H1 (cell line): Measurements from ENCODE around the gene LGR4. TPM values are rescaled to one million over a fixed set of nuclear protein-coding genes. Genes with fewer than 3 reads are reported as not detected.
A peak's percentile ranks its signal among the peaks of the same experiment; 100 is the strongest.

Experiments used
- CTCF ChIA-PET: fragments of 300-600 bp; sonication (Branson Sonifier 250); formaldehyde crosslinking; loops from one replicate; lab custom pipeline; 2021; ENCODE audit not compliant: partially characterized antibody; lab: Charles Lee
- POLR2A ChIA-PET: fragments of 300-600 bp; sonication (Branson Sonifier 250); formaldehyde crosslinking; loops from one replicate; lab custom pipeline; 2021; ENCODE audit warnings: inconsistent platforms; ENCODE audit not compliant: partially characterized antibody; lab: Charles Lee
- DNase-seq, 2 experiments: peaks; one replicate each; pipeline versions ENCODE4 v3.0.0 to v3.0.0-alpha.2; 2010 to 2022; ENCODE audit warnings: low spot score in 2 of 2, low read depth in 1 of 2, mixed read lengths in 1 of 2
- FAIRE-seq: peaks from 2 replicates; lab custom pipeline; 2011; peaks lifted over from hg19 to GRCh38; lab: Jason Lieb, UNC
- H2AFZ ChIP-seq: 2 replicates; pipeline ENCODE4 v1.8.1; 2012; ENCODE audit warnings: low read length, inconsistent platforms
- H2AK5ac ChIP-seq: 2 replicates; pipeline ENCODE4 v1.6.1; 2013; ENCODE audit warnings: low read depth, low read length
- H2BK120ac ChIP-seq: replicated peaks from 2 replicates; pipeline ENCODE3; 2013; ENCODE audit warnings: low read depth, low read length, inconsistent platforms
- H2BK12ac ChIP-seq: 2 replicates; pipeline ENCODE4 v1.6.1; 2013; ENCODE audit warnings: low read depth, low read length
- H2BK15ac ChIP-seq: 2 replicates; pipeline ENCODE4 v1.6.1; 2013; ENCODE audit warnings: low read length
- H2BK20ac ChIP-seq: 2 replicates; pipeline ENCODE4 v1.6.1; 2013; ENCODE audit warnings: low read length
- H2BK5ac ChIP-seq: 2 replicates; pipeline ENCODE4 v1.6.1; 2013; ENCODE audit warnings: low read depth, low read length
- H3K14ac ChIP-seq: 2 replicates; pipeline ENCODE4 v1.6.1; 2013; ENCODE audit warnings: inconsistent platforms; ENCODE audit not compliant: insufficient read length
- H3K18ac ChIP-seq: 2 replicates; pipeline ENCODE4 v1.6.1; 2013; ENCODE audit warnings: low read length; ENCODE audit errors: extremely low read depth
- H3K23ac ChIP-seq: 2 replicates; pipeline ENCODE4 v1.6.1; 2013; ENCODE audit warnings: inconsistent platforms; ENCODE audit not compliant: insufficient read length
- H3K23me2 ChIP-seq: 2 replicates; pipeline ENCODE4 v1.6.1; 2013; ENCODE audit warnings: low read depth, low read length
- H3K27ac ChIP-seq: 2 replicates; pipeline ENCODE4 v1.6.1; 2011; ENCODE audit warnings: low read depth, low read length, inconsistent platforms
- H3K27me3 ChIP-seq, 4 experiments: replicated peaks in 1 of 4; 1 replicate in 1 of 4; 2 replicates in 3 of 4; pipeline versions ENCODE4 v1.6.1 to v1.8.1; 2011 to 2013; ENCODE audit warnings: low read length in 3 of 4, mild to moderate bottlenecking in 3 of 4, inconsistent platforms in 2 of 4, mixed read lengths in 2 of 4, moderate library complexity in 1 of 4; ENCODE audit not compliant: control insufficient read depth in 3 of 4, insufficient read depth in 3 of 4; ENCODE audit errors: extremely low read depth in 1 of 4
- H3K36me3 ChIP-seq, 4 experiments: 2 replicates each; pipeline versions ENCODE4 v1.6.1 to v1.8.1; 2011 to 2013; ENCODE audit warnings: mild to moderate bottlenecking in 4 of 4, low read length in 3 of 4, moderate library complexity in 2 of 4, control low read depth in 1 of 4, inconsistent platforms in 1 of 4; ENCODE audit not compliant: insufficient read depth in 4 of 4, control insufficient read depth in 2 of 4
- H3K4ac ChIP-seq: replicated peaks from 2 replicates; pipeline ENCODE3; 2013; ENCODE audit warnings: low read length, low read depth, mixed read lengths, inconsistent platforms; ENCODE audit not compliant: insufficient read length
- H3K4me1 ChIP-seq, 4 experiments: replicated peaks in 1 of 4; 1 replicate in 1 of 4; 2 replicates in 3 of 4; pipeline versions ENCODE4 v1.6.1 to v1.8.1; 2011 to 2013; ENCODE audit warnings: low read length in 3 of 4, inconsistent platforms in 2 of 4, mixed read lengths in 1 of 4; ENCODE audit not compliant: insufficient read depth in 4 of 4, control insufficient read depth in 3 of 4
- H3K4me2 ChIP-seq, 2 experiments: 2 replicates each; pipeline versions ENCODE4 v1.6.1 to v1.8.1; 2011 to 2013; ENCODE audit warnings: low read depth in 2 of 2, low read length in 2 of 2, control low read depth in 1 of 2, inconsistent platforms in 1 of 2, mild to moderate bottlenecking in 1 of 2; ENCODE audit not compliant: insufficient read depth in 1 of 2
- H3K4me3 ChIP-seq, 4 experiments: fragments of 200-600, 300-600 bp in 1 of 4; sonication (generic), shearing (Covaris generic), sonication (Bioruptor Twin) in 1 of 4; 2 replicates each; pipeline versions ENCODE4 v1.5.1 to v1.8.1; 2011 to 2016; ENCODE audit warnings: low read length in 4 of 4, low read depth in 3 of 4, control low read depth in 2 of 4, inconsistent platforms in 2 of 4, mild to moderate bottlenecking in 2 of 4, mixed read lengths in 1 of 4, moderate library complexity in 1 of 4; ENCODE audit not compliant: insufficient read depth in 2 of 4; ENCODE audit errors: extremely low read depth in 1 of 4
- H3K56ac ChIP-seq: replicated peaks from 2 replicates; pipeline ENCODE3; 2013; ENCODE audit warnings: low read depth, mild to moderate bottlenecking, mixed read lengths, low read length, inconsistent platforms; ENCODE audit not compliant: insufficient read length
- H3K79me1 ChIP-seq: 2 replicates; pipeline ENCODE4 v1.6.1; 2013; ENCODE audit warnings: low read depth, low read length, control low read depth
- H3K79me2 ChIP-seq, 2 experiments: 2 replicates each; pipeline versions ENCODE4 v1.6.1 to v1.8.1; 2012 to 2013; ENCODE audit warnings: low read length in 2 of 2, mild to moderate bottlenecking in 2 of 2, inconsistent platforms in 1 of 2; ENCODE audit not compliant: insufficient read depth in 2 of 2, control insufficient read depth in 1 of 2
- H3K9ac ChIP-seq, 4 experiments: replicated peaks in 1 of 4; 1 replicate in 1 of 4; 2 replicates in 3 of 4; pipeline versions ENCODE4 v1.6.1 to v1.8.1; 2011 to 2013; ENCODE audit warnings: low read depth in 3 of 4, low read length in 3 of 4, control low read depth in 2 of 4, mild to moderate bottlenecking in 2 of 4, moderate library complexity in 2 of 4, inconsistent platforms in 1 of 4; ENCODE audit errors: extremely low read depth in 1 of 4
- H3K9me3 ChIP-seq, 2 experiments: 2 replicates each; pipeline versions ENCODE4 v1.6.1 to v1.8.1; 2012 to 2013; ENCODE audit warnings: mild to moderate bottlenecking in 2 of 2, moderate library complexity in 2 of 2, control low read depth in 1 of 2, inconsistent platforms in 1 of 2, low read depth in 1 of 2, low read length in 1 of 2, mixed read lengths in 1 of 2; ENCODE audit not compliant: insufficient read depth in 2 of 2
- H4K20me1 ChIP-seq, 2 experiments: replicated peaks in 1 of 2; 2 replicates each; pipeline versions ENCODE3 to v1.8.1; 2011 to 2013; ENCODE audit warnings: inconsistent platforms in 2 of 2, low read length in 2 of 2, mild to moderate bottlenecking in 1 of 2; ENCODE audit not compliant: insufficient read depth in 2 of 2, control insufficient read depth in 1 of 2
- H4K5ac ChIP-seq: 2 replicates; pipeline ENCODE4 v1.6.1; 2013; ENCODE audit warnings: low read length, low read depth, mixed read lengths, inconsistent platforms; ENCODE audit not compliant: insufficient read length
- H4K8ac ChIP-seq: 2 replicates; pipeline ENCODE4 v1.8.0; 2013; ENCODE audit warnings: mild to moderate bottlenecking, moderate library complexity, low read length, inconsistent platforms; ENCODE audit not compliant: insufficient read depth; ENCODE audit errors: extremely low read depth
- H4K91ac ChIP-seq: replicated peaks from 2 replicates; pipeline ENCODE3; 2013; ENCODE audit warnings: low read length, mixed read lengths, inconsistent platforms; ENCODE audit not compliant: insufficient read length
- CHD2 ChIP-seq: IDR thresholded peaks from 2 replicates; pipeline ENCODE4 v1.6.1; 2012; ENCODE audit warnings: low read length, improper control_type of control experiment
- SIRT6 ChIP-seq: IDR thresholded peaks from one replicate; pipeline ENCODE4 v1.7.1; 2012; ENCODE audit warnings: low read length, inconsistent platforms
- TEAD4 ChIP-seq: IDR thresholded peaks from 2 replicates; pipeline ENCODE4 v1.6.1; 2012; ENCODE audit warnings: low read depth, low read length, inconsistent platforms, mixed read lengths
- WGBS, 2 experiments: shearing (Covaris generic) in 1 of 2; methylation state at CpG; one replicate each; pipeline versions ENCODE4 v1.1.6 to v1.1.7; 2013 to 2015; ENCODE audit warnings: low lambda C conversion rate in 2 of 2, mixed read lengths in 2 of 2, inconsistent platforms in 1 of 2, low coverage in 1 of 2, missing lambda C conversion rate in 1 of 2; ENCODE audit not compliant: insufficient replicate concordance in 2 of 2, insufficient coverage in 1 of 2, insufficient read length in 1 of 2; ENCODE audit errors: extremely low coverage in 1 of 2, missing lambda C conversion rate in 1 of 2; 5-methylcytosine and 5-hydroxymethylcytosine counted together
- polyA plus RNA-seq, 7 experiments: library from polyadenylated mRNA; depleted of rRNA in 3 of 7; stranded (reverse) in 5 of 7; unstranded in 2 of 7; fragments of >200 nt in 5 of 7; fragments of 200-250 nt in 2 of 7; gene quantifications; 1 replicate in 5 of 7; 2 replicates in 1 of 7; 4 replicates in 1 of 7; pipeline versions ENCODE4 v1.2.1 to v1.2.3, GENCODE V29; 2011 to 2013; ENCODE audit warnings: missing spikeins in 2 of 7, mixed read lengths in 2 of 7
- total RNA-seq: library from RNA; stranded (reverse); fragmentation: NEBNext Ultra II Directional; extraction: Animal tissue kit (Norgen Biotek cat#: 25700); gene quantifications from 2 replicates; pipeline ENCODE4 v1.2.1, GENCODE V29; 2021

The LGR4 gene
- total and polyA plus RNA-seq, 2 of the 8 experiments (the other 6 are each of a cell fraction or from before 2014, with no cell fraction given): 26.6 to 61.7 TPM

- Histone ChIP-seq H3K23me2 (peaks cover 2% of the 10 kb centered on the region; the same call in 1 of the 2 replicates), H3K4ac (no peak overlapping the region), H2BK20ac (no peak overlapping the region), H3K23ac (no peak overlapping the region), H3K27me3 (no peaks in the 10 kb centered on the region), H3K18ac (no peak overlapping the region), H3K9me3 (no peaks in the 10 kb centered on the region), H3K36me3 (peaks cover 0 to 8% (median 0%) of the 10 kb centered on the region in 4 experiments; a peak in 1 of 8 replicates), H3K27ac (no peak overlapping the region), H3K4me3 (no peak overlapping the region), H3K14ac (no peak overlapping the region), H2BK12ac (no peak overlapping the region), H4K8ac (no peak overlapping the region), H2AFZ (no peak overlapping the region), H4K20me1 (no peaks in the 10 kb centered on the region), H4K5ac (no peak overlapping the region), H3K56ac (no peak overlapping the region), H3K9ac (no peak overlapping the region), H3K79me1 (no peaks in the 10 kb centered on the region), H3K4me1 (peaks cover 0 to 23% (median 2%) of the 10 kb centered on the region in 4 experiments; a peak in 5 of 7 replicates), H2BK15ac (no peak overlapping the region), H2BK5ac (no peak overlapping the region), H2BK120ac (no peak overlapping the region), H2AK5ac (no peak overlapping the region), H3K79me2 (no peaks in the 10 kb centered on the region), H3K4me2 (no peak overlapping the region), H4K91ac (no peak overlapping the region)
- FAIRE-seq: peak; percentile 88
- WGBS, 2 experiments: 82% methylated on average over 2 of the region's 2 CpGs; no CpG with 5 or more reads in 1 of the 2 experiments
- no peak for DNase-seq
- ChIA-PET CTCF (interaction anchor here (2.0 kb wide), 1 partner anchor 134 kb away, joined by 7 read pairs; no protein-coding TSS in a partner anchor), POLR2A (no interaction called here)
- TF ChIP-seq SIRT6 (no peak), TEAD4 (no peak), CHD2 (no peak)
Observed at GRCh38 chr11:27352781-27353180, 119.8 kb downstream of the LGR4 start.
